HG02973 (cell line): Measurements from ENCODE around the gene A1BG.
"Not testable (repeated sequence)": the region's sequence is repeated elsewhere in the genome, so short reads cannot be mapped to it uniquely, and the experiment has no call there.

Experiments used
- ATAC-seq: cut with Tn5 transposase; IDR thresholded peaks from one replicate; pipeline ENCODE4 v1.9.1; 2021; ENCODE audit warnings: moderate library complexity; ENCODE audit not compliant: unreplicated experiment

Gene A1BG

GRCh38 chr19:58386576-58387337 lies 33.5 kb upstream of the A1BG start, which contains the start of gene RPS5:
RPS5 (plus strand) TSS chr19:58387269; CDS start chr19:58388138, 869 bp downstream.
- peak; percentile 77 for ATAC-seq

GRCh38 chr19:58385891-58386575 lies 32.7 kb upstream of the A1BG start:
- ATAC-seq: no peak

- ATAC-seq: no peak
Observed at GRCh38 chr19:58385313-58385890, 32.1 kb upstream of the A1BG start.

- no peak for ATAC-seq
Observed at GRCh38 chr19:58382997-58383603, 29.8 kb upstream of the A1BG start.

GRCh38 chr19:58381460-58382212 lies 28.3 kb upstream of the A1BG start:
- ATAC-seq: no peak

- peak; percentile 67 for ATAC-seq
Observed at GRCh38 chr19:58380662-58381459, 27.6 kb upstream of the A1BG start, which contains the start of gene ZNF837. ZNF837 (minus strand) TSS chr19:58381030; CDS start chr19:58369332, 11,698 bp downstream.

- no peak for ATAC-seq
Observed at GRCh38 chr19:58380037-58380661, 26.9 kb upstream of the A1BG start.

GRCh38 chr19:58379246-58379645 lies 26.0 kb upstream of the A1BG start:
- no peak for ATAC-seq

- not testable (repeated sequence) for ATAC-seq
Observed at GRCh38 chr19:58376724-58377123, 23.4 kb upstream of the A1BG start.

- no peak for ATAC-seq
Observed at GRCh38 chr19:58374200-58374599, 20.9 kb upstream of the A1BG start.

GRCh38 chr19:58372311-58373133 lies 19.2 kb upstream of the A1BG start:
- ATAC-seq: no peak

GRCh38 chr19:58368561-58369360 lies 15.5 kb upstream of the A1BG start:
- ATAC-seq: no peak

GRCh38 chr19:58367698-58368454 lies 14.6 kb upstream of the A1BG start:
- no peak for ATAC-seq

- no peak for ATAC-seq
Observed at GRCh38 chr19:58366585-58367430, 13.5 kb upstream of the A1BG start.

GRCh38 chr19:58364146-58364545 lies 10.9 kb upstream of the A1BG start:
- no peak for ATAC-seq
